Glomerular endothelial cell (primary cell): ENCODE data around the gene PIGBOS1. TPM values are rescaled to one million over a fixed set of nuclear protein-coding genes. Genes with fewer than 3 reads are reported as not detected.

Experiments
- DNase-seq: peaks from one replicate; pipeline ENCODE4 v3.0.0-alpha.2; 2011; ENCODE audit warnings: low read depth, low spot score; ENCODE audit errors: extremely low read depth
- total RNA-seq: library from RNA; depleted of rRNA; stranded (reverse); fragments of >200 nt; gene quantifications from 2 replicates; pipeline ENCODE4 v1.2.3, GENCODE V29; 2015

The PIGBOS1 gene, protein sequence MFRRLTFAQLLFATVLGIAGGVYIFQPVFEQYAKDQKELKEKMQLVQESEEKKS
- total RNA-seq: 8.0 and 11.7 TPM in 2 replicates

DNA sequence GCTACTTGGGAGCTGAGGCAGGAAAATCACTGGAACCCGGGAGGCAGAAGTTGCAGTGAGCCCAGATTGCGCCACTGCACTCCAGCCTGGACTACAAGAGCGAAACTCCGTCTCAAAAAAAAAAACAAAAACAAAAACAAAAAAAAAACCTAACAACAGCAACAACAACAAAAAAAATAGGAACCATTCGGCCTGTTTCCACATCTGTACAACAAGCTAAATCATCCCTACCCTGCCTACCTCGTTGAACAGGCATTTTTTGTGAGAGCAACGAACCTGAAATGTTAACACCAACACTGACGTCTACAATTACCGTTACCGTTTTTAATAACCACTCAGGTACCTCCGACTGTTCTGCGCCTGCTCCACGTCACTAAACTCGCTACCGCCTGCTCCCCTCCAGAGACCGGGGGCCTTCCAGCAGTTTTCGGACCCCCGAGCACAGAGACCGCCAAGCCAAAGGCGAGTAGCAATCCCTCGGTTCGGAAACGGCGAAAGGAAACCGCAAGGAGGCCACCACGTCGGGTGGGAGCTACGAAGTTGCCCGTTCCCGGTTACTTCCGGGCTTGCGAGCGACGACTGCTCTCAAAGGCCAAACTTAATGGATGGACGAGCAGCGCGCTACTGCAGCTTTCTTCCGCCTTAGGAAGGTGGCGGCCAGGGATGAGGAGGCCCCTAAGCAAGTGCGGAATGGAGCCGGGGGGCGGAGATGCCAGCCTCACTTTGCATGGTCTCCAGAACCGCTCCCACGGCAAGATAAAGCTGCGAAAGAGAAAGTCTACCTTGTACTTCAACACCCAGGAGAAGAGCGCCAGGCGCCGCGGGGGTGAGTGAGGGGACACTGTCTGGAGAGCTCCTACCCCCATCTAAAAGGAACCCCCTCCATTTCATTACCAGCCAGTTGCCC, at the start of gene PIGBOS1, which contains the start of gene PIGB:
PIGBOS1 (minus strand) TSS at position 536 of the 907 bp plus-strand sequence. CDS start 1,331 bp downstream, outside the sequence.
PIGB (plus strand) TSS at position 635 of the 907 bp plus-strand sequence; CDS start at position 664, 29 bp downstream.
- DNase-seq: peak; percentile 62

GRCh38 chr15:55366981-55367380, 48.1 kb upstream of the PIGBOS1 start:
- DNase-seq: no peak

DNA sequence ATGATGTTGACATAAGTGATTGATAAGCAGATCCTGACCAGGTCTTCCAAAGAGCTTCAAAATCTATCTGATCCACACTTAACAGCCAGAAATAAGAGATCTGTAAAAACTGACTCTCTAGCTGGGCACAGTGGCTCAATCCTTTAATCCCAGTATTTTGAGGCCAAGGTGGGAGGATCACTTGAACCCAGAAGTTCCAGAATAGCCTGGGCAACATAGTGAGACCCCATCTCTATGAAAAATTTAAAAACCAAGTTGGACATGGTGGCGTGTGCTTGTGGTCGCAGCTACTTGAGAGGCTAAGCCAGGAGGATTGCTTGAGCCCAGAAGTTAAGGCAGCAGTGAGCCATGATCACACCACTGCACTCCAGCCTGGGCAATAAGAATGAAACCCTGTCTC, 43.7 kb upstream of the PIGBOS1 start:
- DNase-seq: no peak

DNA sequence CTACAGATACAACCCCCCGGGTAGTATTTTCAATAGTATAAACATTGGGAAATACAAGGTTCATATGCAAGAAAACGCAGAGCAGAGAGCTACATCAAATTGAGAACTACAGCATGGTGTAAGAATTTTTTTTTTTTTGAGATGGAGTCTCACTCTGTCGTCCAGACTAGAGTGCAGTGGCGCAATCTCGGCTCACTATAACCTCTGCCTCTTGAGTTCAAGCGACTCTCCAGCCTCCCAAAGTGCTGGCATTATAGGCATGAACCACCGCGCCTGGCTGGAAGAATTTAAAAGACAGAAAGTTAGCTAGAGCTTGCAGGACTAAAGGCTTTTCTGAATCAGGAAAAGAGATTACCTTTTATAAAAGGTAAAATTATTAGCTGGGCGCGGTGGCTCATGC, 42.1 kb upstream of the PIGBOS1 start:
- DNase-seq: no peak

GRCh38 chr15:55360256-55360655, 41.3 kb upstream of the PIGBOS1 start:
- no peak for DNase-seq

GRCh38 chr15:55358471-55358870, 39.5 kb upstream of the PIGBOS1 start:
- DNase-seq: no peak

DNA sequence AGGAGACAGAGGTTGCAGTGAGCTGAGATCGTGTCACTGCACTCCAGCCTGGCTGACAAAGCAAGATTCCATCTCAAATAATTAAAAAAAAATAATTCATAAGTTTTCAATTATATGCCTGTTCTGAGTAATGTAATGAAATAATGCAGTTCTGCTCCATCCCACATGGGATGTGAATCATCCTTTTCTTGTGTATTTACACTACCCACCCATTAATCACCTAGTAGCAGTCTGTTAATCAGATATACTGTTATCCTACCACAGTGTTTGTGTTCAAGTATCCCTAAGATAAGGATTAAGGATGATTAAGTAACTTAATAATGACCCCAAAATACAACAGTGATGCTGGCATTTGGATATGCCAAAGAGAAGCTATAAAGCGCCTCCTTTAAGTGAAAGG, 38.9 kb upstream of the PIGBOS1 start:
- no peak for DNase-seq

GRCh38 chr15:55356985-55357585, 38.2 kb upstream of the PIGBOS1 start:
- DNase-seq: no peak

DNA sequence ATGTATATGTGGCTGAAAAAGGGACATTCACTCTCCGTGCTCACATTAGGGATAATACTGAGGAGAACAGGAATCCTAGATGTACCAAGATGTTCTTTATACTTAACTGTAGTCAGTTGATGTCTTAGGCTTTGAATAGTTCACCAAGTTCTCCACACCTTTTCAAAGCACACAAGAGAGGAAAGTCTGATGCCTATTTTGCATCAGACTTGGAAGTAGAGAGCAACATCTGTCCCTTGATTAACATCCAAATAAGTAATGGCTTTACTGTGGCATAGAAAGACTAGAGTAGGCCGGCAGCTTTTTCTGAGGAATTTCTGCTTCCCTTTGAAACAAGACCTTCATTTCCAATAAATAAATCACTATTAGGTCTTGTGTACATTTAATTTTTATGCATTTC, 34.1 kb upstream of the PIGBOS1 start:
- DNase-seq: no peak

DNA sequence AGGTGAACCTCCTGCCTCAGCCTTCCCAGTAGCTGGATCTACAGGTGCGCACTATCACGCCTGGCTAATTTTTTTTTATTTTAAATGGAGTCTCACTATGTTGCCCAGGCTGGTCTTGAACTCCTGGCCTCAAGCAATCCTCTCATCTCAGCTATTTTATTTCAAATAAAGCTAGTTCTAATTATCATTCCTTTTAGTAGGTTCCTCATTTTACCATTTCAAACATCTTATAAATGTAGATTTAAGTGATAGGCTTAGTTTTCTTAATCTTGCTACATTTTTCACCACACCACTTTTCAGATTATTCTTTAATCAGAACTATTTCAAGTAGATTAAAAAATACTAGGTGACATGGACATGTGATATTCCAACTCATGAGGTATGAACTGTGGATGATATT, 30.4 kb upstream of the PIGBOS1 start:
- DNase-seq: no peak

- DNase-seq: no peak
These were observed 29.4 kb upstream of the PIGBOS1 start for GRCh38 chr15:55348281-55348778.

DNA sequence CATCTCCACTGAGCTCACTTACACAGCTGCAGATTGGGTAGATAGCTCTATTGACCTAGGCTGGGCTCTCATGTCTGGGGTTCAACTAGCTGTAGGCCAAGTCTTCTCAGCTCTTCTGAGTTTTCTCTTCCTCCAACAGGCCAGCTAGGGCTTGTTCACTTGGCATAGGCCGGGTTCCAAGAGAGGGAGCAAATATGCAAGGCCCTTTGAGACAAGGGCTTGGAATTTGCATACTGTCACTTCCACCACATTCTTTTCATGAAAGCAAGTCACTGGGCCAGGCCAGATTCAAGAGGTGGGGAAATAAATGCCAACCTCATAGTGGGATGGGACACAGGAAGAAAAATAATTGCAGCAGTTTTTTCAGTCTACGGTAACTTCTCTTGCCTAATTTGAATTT, 25.3 kb upstream of the PIGBOS1 start:
- no peak for DNase-seq

DNA sequence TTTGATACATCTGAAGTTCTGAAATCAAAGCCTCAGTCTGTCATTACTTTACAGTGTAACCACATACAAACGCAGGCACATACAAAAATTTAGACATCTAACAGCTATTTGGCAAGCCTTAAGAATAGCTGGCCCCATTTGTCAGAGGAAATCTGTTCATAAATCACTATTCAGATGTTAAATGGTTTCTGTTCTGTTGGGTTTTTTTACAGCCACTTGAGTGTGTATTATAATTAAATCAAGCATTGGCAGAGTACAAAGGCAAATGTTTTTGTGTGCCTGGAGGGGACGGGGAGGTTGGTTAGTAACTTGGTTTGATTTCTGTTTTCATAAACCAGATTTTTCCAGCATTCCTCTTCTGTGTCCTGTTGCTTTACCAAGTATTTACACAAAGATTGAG, 24.2 kb upstream of the PIGBOS1 start:
- DNase-seq: no peak

DNA sequence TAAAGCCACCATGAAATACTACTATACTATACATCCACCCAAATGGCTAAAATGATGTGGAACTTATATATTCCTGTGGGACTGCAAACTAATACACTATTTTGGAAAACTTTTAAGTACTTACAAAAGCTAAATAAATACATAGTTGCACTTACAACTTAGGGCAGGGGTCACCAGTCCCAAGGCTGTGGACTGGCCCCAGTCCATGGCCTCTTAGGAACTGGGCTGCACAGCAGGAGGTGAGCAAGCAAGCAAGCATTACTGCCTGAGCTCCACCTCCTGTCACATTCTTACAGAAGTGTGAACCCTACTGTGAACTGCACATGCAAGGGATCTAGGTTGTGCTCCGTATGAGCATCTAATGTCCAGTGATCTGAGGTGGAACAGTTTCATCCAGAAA, 18.2 kb upstream of the PIGBOS1 start:
- no peak for DNase-seq

GRCh38 chr15:55334997-55335396, 16.1 kb upstream of the PIGBOS1 start:
- no peak for DNase-seq

- DNase-seq: no peak
These were observed 15.4 kb upstream of the PIGBOS1 start for GRCh38 chr15:55334371-55334770.

DNA sequence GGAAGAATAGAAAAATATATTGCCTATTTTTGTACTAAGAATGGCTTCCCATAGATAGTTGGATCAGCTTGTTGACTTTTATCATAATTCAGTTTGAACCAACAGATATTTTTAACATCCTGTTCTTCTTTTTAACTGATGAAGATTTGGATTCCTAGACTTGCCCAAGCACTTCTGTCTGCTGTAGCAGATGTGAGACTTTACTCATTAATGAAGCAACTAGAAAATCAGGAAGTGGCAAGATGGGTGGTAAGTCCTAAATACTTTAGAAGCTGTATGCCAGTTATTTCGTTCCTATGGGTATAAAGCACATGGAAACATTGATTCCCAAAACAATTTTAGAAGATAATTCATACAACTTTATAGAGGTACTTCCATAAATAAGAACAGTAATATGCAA, 8.5 kb upstream of the PIGBOS1 start:
- no peak for DNase-seq

DNA sequence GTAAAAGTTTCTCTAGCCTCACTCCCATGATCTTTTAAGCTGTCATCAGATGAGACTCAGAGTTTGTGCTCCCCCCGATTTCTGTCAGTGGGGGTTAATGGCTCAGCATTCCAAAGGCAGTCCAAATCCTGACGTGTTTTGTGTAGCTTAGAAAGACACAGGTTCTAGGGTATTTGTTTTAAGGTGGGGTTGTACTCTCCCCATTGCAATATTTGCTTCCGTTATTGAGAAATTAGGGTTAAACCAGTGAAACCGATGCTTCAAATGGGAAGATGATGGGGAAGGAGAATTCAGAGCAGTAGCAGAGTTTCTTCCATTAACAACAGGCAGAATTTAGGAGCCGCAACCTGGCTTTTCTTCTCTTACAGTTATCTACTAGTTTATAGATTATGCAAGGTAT, 3.5 kb upstream of the PIGBOS1 start:
- no peak for DNase-seq

GRCh38 chr15:55320963-55321362, 2.0 kb upstream of the PIGBOS1 start:
- DNase-seq: no peak

GRCh38 chr15:55320238-55320550, 1.3 kb upstream of the PIGBOS1 start:
- no peak for DNase-seq

GRCh38 chr15:55319537-55320237, 764 bp upstream of the PIGBOS1 start:
- no peak for DNase-seq
